Measurements from ENCODE around the gene RAP1B.

Gene RAP1B

DNA sequence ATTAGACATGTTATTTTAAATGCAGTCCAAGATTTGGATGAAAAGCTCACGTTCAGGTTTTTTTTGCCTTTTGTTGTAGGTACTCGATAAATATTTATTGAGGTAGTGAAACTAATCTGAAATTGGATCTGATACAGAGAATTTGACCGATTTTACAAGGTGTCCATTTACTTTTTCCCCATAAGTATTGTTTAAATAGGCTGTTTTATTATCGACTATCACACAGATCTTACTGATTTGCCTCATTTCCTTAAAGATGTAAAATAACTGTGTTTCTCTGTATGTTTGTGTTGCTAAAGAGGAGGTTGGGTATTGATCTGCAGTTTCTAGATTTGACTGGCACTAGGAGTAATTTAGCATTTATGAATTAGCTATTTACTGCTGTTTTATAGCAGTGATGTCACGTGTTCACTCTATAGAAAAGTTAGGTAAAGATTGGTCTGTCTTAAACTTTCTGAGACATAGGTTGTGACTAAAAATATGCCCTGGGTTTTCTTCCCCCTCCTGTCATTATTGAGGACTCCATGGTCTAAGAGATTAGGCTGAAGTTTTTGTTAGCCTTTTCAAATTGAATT, 3.5 kb downstream of the RAP1B start:
- no peak overlapping the region for H3K4me3 ChIP-seq (ENCODE audit: low read depth, low read length)
- TF ChIP-seq, protein P1, sequence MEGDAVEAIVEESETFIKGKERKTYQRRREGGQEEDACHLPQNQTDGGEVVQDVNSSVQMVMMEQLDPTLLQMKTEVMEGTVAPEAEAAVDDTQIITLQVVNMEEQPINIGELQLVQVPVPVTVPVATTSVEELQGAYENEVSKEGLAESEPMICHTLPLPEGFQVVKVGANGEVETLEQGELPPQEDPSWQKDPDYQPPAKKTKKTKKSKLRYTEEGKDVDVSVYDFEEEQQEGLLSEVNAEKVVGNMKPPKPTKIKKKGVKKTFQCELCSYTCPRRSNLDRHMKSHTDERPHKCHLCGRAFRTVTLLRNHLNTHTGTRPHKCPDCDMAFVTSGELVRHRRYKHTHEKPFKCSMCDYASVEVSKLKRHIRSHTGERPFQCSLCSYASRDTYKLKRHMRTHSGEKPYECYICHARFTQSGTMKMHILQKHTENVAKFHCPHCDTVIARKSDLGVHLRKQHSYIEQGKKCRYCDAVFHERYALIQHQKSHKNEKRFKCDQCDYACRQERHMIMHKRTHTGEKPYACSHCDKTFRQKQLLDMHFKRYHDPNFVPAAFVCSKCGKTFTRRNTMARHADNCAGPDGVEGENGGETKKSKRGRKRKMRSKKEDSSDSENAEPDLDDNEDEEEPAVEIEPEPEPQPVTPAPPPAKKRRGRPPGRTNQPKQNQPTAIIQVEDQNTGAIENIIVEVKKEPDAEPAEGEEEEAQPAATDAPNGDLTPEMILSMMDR (IDR thresholded peaks at IDR 0.05; ENCODE audit: borderline replicate concordance, insufficient read depth, low read depth, low read length) = no peak

DNA sequence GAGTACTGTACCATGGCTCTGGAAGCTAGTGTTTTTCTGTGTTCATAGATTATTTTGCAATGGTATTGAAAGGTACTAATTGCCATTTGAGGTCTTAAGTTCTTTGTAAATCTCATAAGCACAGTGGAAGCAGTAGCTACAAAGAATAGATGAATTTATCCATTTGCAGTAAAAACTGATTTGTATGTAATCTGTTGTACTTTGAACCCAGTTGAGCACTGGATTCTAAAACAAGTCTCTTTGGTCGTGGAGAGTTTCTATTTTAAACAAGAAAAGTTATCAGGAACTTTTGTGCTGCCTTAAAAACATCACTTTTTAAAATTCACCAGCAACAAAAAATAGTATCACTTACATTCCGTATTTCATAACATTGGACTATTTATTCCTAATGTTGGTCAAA, 4.1 kb downstream of the RAP1B start:
- TF ChIP-seq, protein P1 (IDR thresholded peaks at IDR 0.05; ENCODE audit: borderline replicate concordance, insufficient read depth, low read depth, low read length) = no peak
- no peak overlapping the region for H3K4me3 ChIP-seq (ENCODE audit: low read depth, low read length)

DNA sequence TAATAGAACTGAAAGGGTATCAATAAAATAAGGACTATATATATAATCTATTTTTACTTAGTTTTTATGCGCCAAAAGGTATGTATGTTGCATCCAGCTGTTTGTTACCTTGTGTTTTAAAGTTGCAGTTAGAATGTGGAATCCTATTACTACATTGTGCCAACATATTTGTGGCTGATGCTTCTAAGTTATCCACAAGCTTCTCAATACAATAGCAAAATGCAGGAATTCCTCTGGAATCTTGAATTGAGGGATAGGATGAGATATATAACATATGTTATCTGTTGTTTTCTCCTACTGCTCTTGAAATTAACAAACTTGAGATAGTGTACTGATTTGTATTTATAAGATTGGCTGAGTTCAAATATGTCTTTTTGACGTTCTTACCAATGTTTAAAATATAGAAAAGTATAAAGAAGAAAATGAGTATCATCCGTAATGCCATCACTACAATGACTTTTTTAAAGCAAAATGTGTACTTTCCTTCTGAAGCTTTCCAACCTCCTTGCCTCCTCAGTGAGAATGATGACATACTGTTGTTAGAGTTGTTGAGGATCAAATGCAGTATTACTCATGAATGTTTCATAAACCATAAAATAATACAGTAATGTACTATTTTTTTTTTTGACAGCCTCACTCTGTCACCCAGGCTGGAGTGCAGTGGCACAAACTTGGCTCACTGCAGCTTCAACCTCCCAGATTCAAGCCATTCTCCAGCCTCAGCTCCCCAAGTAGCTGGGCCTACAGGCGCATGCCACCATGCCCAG, 6.6 kb downstream of the RAP1B start:
- H3K4me3 ChIP-seq (ENCODE audit: low read depth, low read length) = no peak overlapping the region
- TF ChIP-seq, protein P1 (IDR thresholded peaks at IDR 0.05; ENCODE audit: borderline replicate concordance, insufficient read depth, low read depth, low read length) = no peak

DNA sequence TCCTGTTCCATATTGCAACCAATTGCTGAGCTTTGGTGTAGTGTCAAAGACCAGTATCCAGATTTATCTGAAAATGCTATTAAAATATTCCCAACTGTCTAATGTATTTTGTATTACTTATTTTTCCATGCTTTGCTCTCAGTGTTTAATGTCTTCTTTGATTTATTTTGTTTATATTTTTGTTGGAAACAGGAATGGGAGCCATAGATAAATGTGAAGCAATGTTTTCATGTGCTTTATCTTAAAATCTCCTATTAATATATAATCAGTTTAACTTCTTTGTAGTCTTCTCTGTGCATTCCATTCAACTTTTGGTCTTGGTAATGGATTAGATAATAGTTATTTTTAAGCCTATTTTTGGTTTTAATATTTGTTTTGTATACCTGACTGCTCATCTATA, 8.8 kb downstream of the RAP1B start:
- TF ChIP-seq, protein P1 (IDR thresholded peaks at IDR 0.05; ENCODE audit: borderline replicate concordance, insufficient read depth, low read depth, low read length) = no peak
- no peak overlapping the region for H3K4me3 ChIP-seq (ENCODE audit: low read depth, low read length)

GRCh38 chr12:68620519-68621471, 10.1 kb downstream of the RAP1B start:
- no peak overlapping the region for H3K4me3 ChIP-seq (ENCODE audit: low read depth, low read length)
- TF ChIP-seq, protein P1 (IDR thresholded peaks at IDR 0.05; ENCODE audit: borderline replicate concordance, insufficient read depth, low read depth, low read length) = no peak

DNA sequence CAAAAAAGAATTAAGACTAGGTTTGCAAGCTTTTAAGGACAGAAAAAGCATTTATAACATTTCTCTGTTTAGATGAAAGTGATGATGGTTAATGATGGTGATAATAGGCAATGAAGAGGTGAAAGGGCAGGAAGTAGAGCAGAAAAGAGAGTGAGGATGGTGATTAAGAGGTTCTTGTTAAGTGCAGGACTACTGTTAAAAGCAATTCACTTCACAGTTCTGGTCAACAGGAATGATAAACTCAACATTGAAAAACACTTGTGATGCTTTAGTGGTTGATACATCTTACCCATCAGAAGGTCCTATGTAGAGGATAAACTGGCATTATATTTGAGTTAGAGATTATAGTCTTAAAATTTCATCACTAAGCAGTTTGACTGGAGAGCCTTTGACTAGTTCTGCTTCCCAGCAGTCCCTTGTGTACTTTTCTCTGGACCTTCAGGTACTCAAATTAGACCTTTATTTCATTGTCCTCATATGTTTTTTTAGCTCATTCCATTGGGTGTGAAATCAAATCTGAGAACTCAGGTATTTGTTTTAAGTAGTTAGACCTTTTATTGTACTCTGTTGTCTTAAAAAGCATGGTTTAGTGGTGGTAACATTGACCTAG, 10.9 kb downstream of the RAP1B start:
- TF ChIP-seq, protein P1 (IDR thresholded peaks at IDR 0.05; ENCODE audit: borderline replicate concordance, insufficient read depth, low read depth, low read length) = no peak
- H3K4me3 ChIP-seq (ENCODE audit: low read depth, low read length) = no peak overlapping the region
